ENCODE measurements around the gene ENG.
"Not testable (repeated sequence)": the region's sequence is repeated elsewhere in the genome, so short reads cannot be mapped to it uniquely, and the experiment has no call there.

The ENG gene

GRCh38 chr9:127886401-127886972 lies 32.0 kb upstream of the ENG start:
- no peak for DNase-seq (ENCODE audit: low read depth)
- no peak overlapping the region for H3K4me3 ChIP-seq (ENCODE audit: low read depth, low read length)

GRCh38 chr9:127885508-127886281 lies 31.2 kb upstream of the ENG start:
- DNase-seq (ENCODE audit: low read depth): no peak
- no peak for TF ChIP-seq CTCF (IDR thresholded peaks at IDR 0.05; ENCODE audit: control insufficient read depth, extremely low read depth, insufficient read depth)
- no peak overlapping the region for H3K4me3 ChIP-seq (ENCODE audit: low read depth, low read length)

More at GRCh38 chr9:127886401-127886972, 32.0 kb upstream of the ENG start:
- no peak for TF ChIP-seq CTCF (IDR thresholded peaks at IDR 0.05; ENCODE audit: control insufficient read depth, extremely low read depth, insufficient read depth)

- DNase-seq (ENCODE audit: low read depth): no peak
These were observed 30.6 kb upstream of the ENG start for GRCh38 chr9:127884976-127885490.

GRCh38 chr9:127884427-127884911 lies 30.0 kb upstream of the ENG start:
- TF ChIP-seq CTCF (IDR thresholded peaks at IDR 0.05; ENCODE audit: control insufficient read depth, extremely low read depth, insufficient read depth): no peak
- no peak for DNase-seq (ENCODE audit: low read depth)
- no peak overlapping the region for H3K4me3 ChIP-seq (ENCODE audit: low read depth, low read length)

More at GRCh38 chr9:127884976-127885490, 30.6 kb upstream of the ENG start:
- no peak overlapping the region for H3K4me3 ChIP-seq (ENCODE audit: low read depth, low read length)
- no peak for TF ChIP-seq CTCF (IDR thresholded peaks at IDR 0.05; ENCODE audit: control insufficient read depth, extremely low read depth, insufficient read depth)

- no peak for TF ChIP-seq CTCF (IDR thresholded peaks at IDR 0.05; ENCODE audit: control insufficient read depth, extremely low read depth, insufficient read depth)
- DNase-seq (ENCODE audit: low read depth): no peak
- no peak overlapping the region for H3K4me3 ChIP-seq (ENCODE audit: low read depth, low read length)
These were observed 29.5 kb upstream of the ENG start for GRCh38 chr9:127883959-127884358.

GRCh38 chr9:127881715-127882114 lies 27.3 kb upstream of the ENG start:
- not testable (repeated sequence) for H3K4me3 ChIP-seq (ENCODE audit: low read depth, low read length); DNase-seq (ENCODE audit: low read depth)

GRCh38 chr9:127880143-127880542 lies 25.7 kb upstream of the ENG start:
- TF ChIP-seq CTCF (IDR thresholded peaks at IDR 0.05; ENCODE audit: control insufficient read depth, extremely low read depth, insufficient read depth): no peak
- H3K4me3 ChIP-seq (ENCODE audit: low read depth, low read length): no peak overlapping the region
- no peak for DNase-seq (ENCODE audit: low read depth)

All from LNCaP clone FGC (cell line).